ENCODE results near the gene OR2G2.

Gene OR2G2

GRCh38 chr1:247627951-247628350 is 39.8 kb downstream of the OR2G2 start:
- CTCF ChIA-PET = interaction anchor here (0.9 kb wide), 1 partner anchor 84 kb away, joined by 3 read pairs; no protein-coding TSS in a partner anchor
- 100% methylated on average over 2 of the region's 3 CpGs for WGBS (ENCODE audit: insufficient coverage)
- Histone ChIP-seq H3K27me3 (replicated peaks in 2 of 5; ENCODE audit: control insufficient read depth in 4 of 5, insufficient read depth in 5 of 5, low read length in 4 of 5) (no peaks in the 10 kb centered on the region), H3K36me3 (ENCODE audit: control insufficient read depth in 4 of 4, insufficient read depth in 4 of 4, low read length in 3 of 4) (no peaks in the 10 kb centered on the region), H3K9me3 (ENCODE audit: control extremely low read depth in 1 of 5, control insufficient read depth in 4 of 5, insufficient read depth in 2 of 5, low read depth in 1 of 5, low read length in 4 of 5) (peaks cover 0 to 4% (median 0%) of the 10 kb centered on the region in 5 experiments), H3K4me3 (ENCODE audit: control insufficient read depth in 1 of 7, extremely low read depth in 1 of 7, insufficient read depth in 4 of 7, low read depth in 2 of 7, low read length in 6 of 7) (no peak overlapping the region), H3K4me1 (ENCODE audit: control extremely low read depth in 1 of 4, control insufficient read depth in 4 of 4, insufficient read depth in 4 of 4, low read length in 3 of 4) (no peaks in the 10 kb centered on the region), H3K27ac (ENCODE audit: insufficient read depth in 1 of 2, low read depth in 1 of 2, low read length in 2 of 2, poor library complexity in 1 of 2, severe bottlenecking in 2 of 2) (no peak overlapping the region)
- POLR2A ChIA-PET = no interaction called here
- no peak for DNase-seq

GRCh38 chr1:247638011-247638410 is 49.9 kb downstream of the OR2G2 start:
- ChIA-PET CTCF (no interaction called here), POLR2A (no interaction called here)
- DNase-seq = no peak
- 6% methylated on average over 2 of the region's 4 CpGs for WGBS (ENCODE audit: insufficient coverage)
- no peak overlapping the region for H3K4me3 ChIP-seq (ENCODE audit: control insufficient read depth in 1 of 7, extremely low read depth in 1 of 7, insufficient read depth in 4 of 7, low read depth in 2 of 7, low read length in 6 of 7)
- H3K27me3 ChIP-seq (replicated peaks in 2 of 5; ENCODE audit: control insufficient read depth in 4 of 5, insufficient read depth in 5 of 5, low read length in 4 of 5) = no peaks in the 10 kb centered on the region
- no peaks in the 10 kb centered on the region for H3K36me3 ChIP-seq (ENCODE audit: control insufficient read depth in 4 of 4, insufficient read depth in 4 of 4, low read length in 3 of 4)
- H3K4me1 ChIP-seq (ENCODE audit: control extremely low read depth in 1 of 4, control insufficient read depth in 4 of 4, insufficient read depth in 4 of 4, low read length in 3 of 4) = peaks cover 3 to 24% (median 4%) of the 10 kb centered on the region in 4 experiments
- no peak overlapping the region for H3K27ac ChIP-seq (ENCODE audit: insufficient read depth in 1 of 2, low read depth in 1 of 2, low read length in 2 of 2, poor library complexity in 1 of 2, severe bottlenecking in 2 of 2)
- H3K9me3 ChIP-seq (ENCODE audit: control extremely low read depth in 1 of 5, control insufficient read depth in 4 of 5, insufficient read depth in 2 of 5, low read depth in 1 of 5, low read length in 4 of 5) = peaks cover 0 to 7% (median 3%) of the 10 kb centered on the region in 5 experiments

DNA sequence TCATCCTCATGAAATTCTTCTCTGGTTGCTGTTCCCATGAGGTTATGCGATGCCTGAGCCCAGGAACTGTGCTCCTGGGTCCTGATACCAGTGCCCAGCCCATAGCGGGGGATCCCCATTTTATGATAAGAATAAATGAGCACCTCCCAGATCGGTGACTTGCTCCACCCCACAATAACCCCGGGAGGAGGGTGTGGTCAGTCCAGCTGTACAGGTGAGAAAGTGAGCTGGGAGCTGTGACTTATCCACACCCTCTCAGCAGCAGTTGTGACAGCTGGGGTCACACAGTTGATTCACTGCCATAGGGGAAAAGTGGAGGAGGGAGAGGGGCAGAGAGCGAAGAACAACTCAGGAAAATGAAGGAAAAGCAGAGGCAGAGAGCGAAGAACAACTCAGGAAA is 50.6 kb downstream of the OR2G2 start:
- CTCF ChIA-PET = interaction anchor here (1.2 kb wide), 1 partner anchor 42 kb away, joined by 5 read pairs; no protein-coding TSS in a partner anchor
- peak overlapping the region in 2 of 7 experiments; percentile 16 to 69 for H3K4me3 ChIP-seq (ENCODE audit: control insufficient read depth in 1 of 7, extremely low read depth in 1 of 7, insufficient read depth in 4 of 7, low read depth in 2 of 7, low read length in 6 of 7)
- no peak for DNase-seq

More for the DNA sequence above, 50.6 kb downstream of the OR2G2 start:
- POLR2A ChIA-PET = no interaction called here
- H3K27ac ChIP-seq (ENCODE audit: insufficient read depth in 1 of 2, low read depth in 1 of 2, low read length in 2 of 2, poor library complexity in 1 of 2, severe bottlenecking in 2 of 2) = no peak overlapping the region
- H3K36me3 ChIP-seq (ENCODE audit: control insufficient read depth in 4 of 4, insufficient read depth in 4 of 4, low read length in 3 of 4) = no peaks in the 10 kb centered on the region
- H3K9me3 ChIP-seq (ENCODE audit: control extremely low read depth in 1 of 5, control insufficient read depth in 4 of 5, insufficient read depth in 2 of 5, low read depth in 1 of 5, low read length in 4 of 5) = peaks cover 0 to 7% (median 3%) of the 10 kb centered on the region in 5 experiments
- H3K27me3 ChIP-seq (replicated peaks in 2 of 5; ENCODE audit: control insufficient read depth in 4 of 5, insufficient read depth in 5 of 5, low read length in 4 of 5) = no peaks in the 10 kb centered on the region
- 100% methylated on average over 3 of the region's 6 CpGs for WGBS (ENCODE audit: insufficient coverage)
- H3K4me1 ChIP-seq (ENCODE audit: control extremely low read depth in 1 of 4, control insufficient read depth in 4 of 4, insufficient read depth in 4 of 4, low read length in 3 of 4) = peaks cover 3 to 24% (median 4%) of the 10 kb centered on the region in 4 experiments
